Kidney epithelial cell (primary cell): Measurements from ENCODE around the gene PHLDB3. TPM values are rescaled to one million over a fixed set of nuclear protein-coding genes. Genes with fewer than 3 reads are reported as not detected.

Experiments used
- DNase-seq: peaks from one replicate; pipeline ENCODE4 v3.0.0-alpha.2; 2010; ENCODE audit warnings: low read depth
- H3K27me3 ChIP-seq: 2 replicates; pipeline ENCODE4 v1.6.0; 2011; ENCODE audit warnings: low read length; ENCODE audit not compliant: control insufficient read depth, insufficient read depth
- H3K36me3 ChIP-seq: 2 replicates; pipeline ENCODE4 v1.5.1; 2011; ENCODE audit warnings: low read length; ENCODE audit not compliant: control insufficient read depth, insufficient read depth
- H3K4me3 ChIP-seq: 2 replicates; pipeline ENCODE4 v1.5.1; 2011; ENCODE audit warnings: low read depth, mild to moderate bottlenecking, control low read depth, low read length
- CTCF ChIP-seq: IDR thresholded peaks from 2 replicates; pipeline ENCODE4 v1.5.1; 2011; ENCODE audit warnings: mild to moderate bottlenecking, moderate library complexity, low read length, control low read depth, inconsistent platforms; ENCODE audit not compliant: insufficient read depth, poor library complexity, severe bottlenecking
- total RNA-seq: library from RNA; depleted of rRNA; stranded (reverse); fragments of >200 nt; gene quantifications from 2 replicates; pipeline ENCODE4 v1.2.3, GENCODE V29; 2015

The PHLDB3 gene
- total RNA-seq, 1 donor from 2014 or later = 15.8 TPM

- DNase-seq = no peak
- Histone ChIP-seq H3K36me3 (peaks cover 3% of the 10 kb centered on the region), H3K4me3 (no peak overlapping the region), H3K27me3 (no peaks in the 10 kb centered on the region)
- TF ChIP-seq CTCF = no peak
These were observed 37.5 kb upstream of the PHLDB3 start for GRCh38 chr19:43541920-43542650.

GRCh38 chr19:43540381-43540780 lies 35.8 kb upstream of the PHLDB3 start:
- TF ChIP-seq CTCF = no peak
- Histone ChIP-seq H3K27me3 (no peaks in the 10 kb centered on the region), H3K36me3 (peaks cover 3% of the 10 kb centered on the region), H3K4me3 (no peak overlapping the region)
- DNase-seq = no peak

- Histone ChIP-seq H3K4me3 (no peak overlapping the region), H3K36me3 (peaks cover 3% of the 10 kb centered on the region), H3K27me3 (no peaks in the 10 kb centered on the region)
- no peak for DNase-seq
- no peak for TF ChIP-seq CTCF
These were observed 34.4 kb upstream of the PHLDB3 start for GRCh38 chr19:43538922-43539321.

GRCh38 chr19:43534816-43535761 lies 30.5 kb upstream of the PHLDB3 start:
- no peak for DNase-seq
- peaks cover under 1% of the 10 kb centered on the region for H3K36me3 ChIP-seq
- TF ChIP-seq CTCF = peak; percentile 77
- no peaks in the 10 kb centered on the region for H3K27me3 ChIP-seq
- no peak overlapping the region for H3K4me3 ChIP-seq

- no peak for DNase-seq
- Histone ChIP-seq H3K36me3 (no peaks in the 10 kb centered on the region), H3K4me3 (peak overlapping the region; percentile 26), H3K27me3 (no peaks in the 10 kb centered on the region)
- no peak for TF ChIP-seq CTCF
These were observed 29.8 kb upstream of the PHLDB3 start for GRCh38 chr19:43534305-43534815.
